Central memory CD4-positive, alpha-beta T cell (primary cell): ENCODE data around the gene ATP6V1B1.

Experiments
- DNase-seq: peaks from one replicate; pipeline ENCODE4 v3.0.0; 2022

Gene ATP6V1B1

DNA sequence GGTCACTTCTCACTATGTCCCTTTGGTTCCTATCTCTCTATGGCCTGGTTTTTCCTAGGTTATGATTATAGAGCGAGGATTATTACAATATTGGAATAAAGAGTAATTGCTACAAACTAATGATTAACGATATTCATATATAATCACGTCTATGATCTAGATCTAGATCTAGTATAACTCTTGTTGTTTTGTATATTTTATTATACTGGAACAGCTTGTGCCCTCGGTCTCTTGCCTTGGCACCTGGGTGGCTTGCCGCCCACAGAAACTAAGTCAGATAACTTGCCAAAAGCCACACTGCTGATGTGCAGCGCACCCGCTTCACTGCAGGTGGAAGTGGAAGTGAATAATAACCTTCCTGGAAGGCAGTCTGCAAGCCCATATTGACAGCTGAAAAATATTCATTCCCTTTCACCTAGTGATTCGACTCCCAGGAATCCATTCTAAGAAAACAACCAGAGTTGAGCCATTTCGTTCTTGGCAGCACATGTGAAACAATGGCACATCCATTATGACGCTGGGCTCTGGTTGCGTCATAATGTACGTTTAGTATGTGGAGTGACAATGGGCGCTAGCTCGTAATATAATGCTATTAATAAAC, 42.0 kb downstream of the ATP6V1B1 start:
- no peak for DNase-seq

GRCh38 chr2:70978341-70979179, 42.9 kb downstream of the ATP6V1B1 start, which contains the start of gene ANKRD53:
TSS of gene ANKRD53 (plus strand) at chr2:70978630. CDS start at chr2:70978646, 16 bp downstream.
- DNase-seq, result no peak

GRCh38 chr2:70979180-70979488, 43.4 kb downstream of the ATP6V1B1 start:
- DNase-seq, result no peak

- no peak for DNase-seq
Observed at GRCh38 chr2:70979626-70980025, 43.9 kb downstream of the ATP6V1B1 start.

- DNase-seq, result no peak
Observed at GRCh38 chr2:70981421-70981820, 45.7 kb downstream of the ATP6V1B1 start.

DNA sequence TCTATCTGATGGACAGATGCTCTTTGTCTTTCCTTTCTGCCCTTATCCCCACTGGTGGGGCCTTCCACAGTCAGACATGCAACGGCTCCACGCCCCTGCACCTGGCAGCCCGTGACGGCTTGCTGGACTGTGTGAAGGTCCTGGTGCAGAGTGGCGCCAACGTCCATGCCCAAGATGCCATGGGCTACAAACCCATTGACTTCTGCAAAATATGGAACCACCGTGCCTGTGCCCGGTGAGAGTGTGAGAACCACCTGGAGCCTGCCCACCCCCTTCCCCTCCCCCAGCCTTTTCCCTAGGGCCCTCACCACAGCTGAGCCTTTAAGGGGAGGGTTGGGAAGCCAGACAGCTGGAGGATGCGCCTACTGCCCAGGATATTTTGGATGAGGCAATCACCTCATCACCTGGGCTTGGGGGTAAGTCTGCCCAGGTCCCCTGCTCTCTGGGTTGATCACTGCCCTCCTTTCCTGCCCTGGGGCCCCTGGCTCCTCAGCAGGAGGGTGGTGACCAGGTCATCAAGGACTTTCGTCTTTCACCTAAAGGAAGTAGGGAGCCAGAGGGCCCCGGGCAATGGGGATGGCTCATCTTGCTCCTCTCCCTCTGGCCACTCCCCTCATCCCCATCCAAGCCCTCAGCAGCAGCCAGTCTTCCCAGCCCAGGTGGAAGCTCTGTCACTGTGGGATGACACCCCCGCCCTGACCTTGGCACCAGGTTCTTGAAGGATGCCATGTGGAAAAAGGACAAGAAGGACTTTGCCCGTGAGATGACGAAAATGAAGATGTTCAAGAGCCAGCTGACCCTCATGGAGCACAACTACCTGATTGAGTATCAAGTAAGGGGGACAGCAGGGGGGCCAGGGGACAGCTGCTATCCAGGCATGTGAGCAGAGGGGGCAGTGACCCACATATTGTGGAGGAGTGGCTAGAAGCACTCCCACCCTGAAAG, 46.4 kb downstream of the ATP6V1B1 start:
- no peak for DNase-seq

GRCh38 chr2:70982971-70983370, 47.3 kb downstream of the ATP6V1B1 start:
- DNase-seq, result no peak

- DNase-seq, result no peak
Observed at GRCh38 chr2:70983506-70984227, 48.0 kb downstream of the ATP6V1B1 start.

DNA sequence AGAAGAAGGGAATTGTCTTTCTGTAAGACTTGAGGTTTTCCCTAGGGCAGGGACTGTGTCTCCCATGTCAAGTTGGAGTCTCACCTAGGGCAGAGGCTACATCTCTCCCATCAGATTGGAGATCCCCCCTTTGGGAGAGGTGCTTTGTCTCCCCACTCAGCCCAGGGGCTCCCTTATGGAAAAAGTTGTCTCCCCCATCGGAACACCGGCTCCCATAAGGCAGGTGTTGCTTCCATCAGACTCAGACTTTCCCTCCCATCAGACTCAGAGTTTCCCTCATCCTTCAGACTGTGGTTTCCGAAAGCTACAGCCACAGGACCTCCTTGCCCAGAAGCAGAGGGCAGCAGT, 48.5 kb downstream of the ATP6V1B1 start:
- no peak for DNase-seq

DNA sequence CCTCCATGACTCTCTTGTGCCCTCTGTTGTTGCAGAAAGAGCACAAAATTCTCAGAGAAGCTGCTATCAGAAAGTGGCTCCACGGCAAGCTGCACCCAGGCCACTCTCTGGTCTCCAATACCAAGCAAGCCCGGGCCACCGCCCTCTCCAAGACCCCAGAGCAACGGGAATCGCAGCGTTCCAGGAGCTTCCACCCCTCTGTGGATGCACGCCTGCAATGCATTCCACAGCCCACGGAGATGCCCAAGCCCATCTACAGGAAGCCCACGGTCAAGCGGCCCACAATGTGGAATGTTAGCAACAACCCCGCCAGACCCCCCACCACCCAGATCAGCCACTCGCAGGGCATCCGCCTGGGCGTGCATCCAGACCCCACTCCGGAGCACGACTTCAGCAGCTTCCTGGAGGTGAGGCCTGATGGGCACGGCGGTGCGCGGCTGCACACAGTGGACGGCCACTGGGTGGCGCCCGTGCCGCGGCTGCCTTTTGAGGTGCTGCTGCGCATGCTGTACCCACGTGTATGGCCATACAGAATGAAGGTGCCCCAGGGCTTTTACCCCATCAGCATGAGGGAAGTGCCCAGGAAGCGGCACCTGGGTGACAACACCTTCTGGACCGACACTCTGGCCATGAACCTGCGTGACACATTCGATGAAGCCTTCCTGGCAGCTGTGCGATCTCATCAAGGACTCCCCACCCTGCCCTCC, 49.0 kb downstream of the ATP6V1B1 start:
- peak; percentile 75 for DNase-seq

GRCh38 chr2:70985283-70985688, 49.6 kb downstream of the ATP6V1B1 start:
- no peak for DNase-seq

- DNase-seq, result no peak
Observed at GRCh38 chr2:70985956-70986355, 50.3 kb downstream of the ATP6V1B1 start.

- DNase-seq, result no peak
Observed at GRCh38 chr2:70986499-70987189, 50.9 kb downstream of the ATP6V1B1 start.

GRCh38 chr2:70987386-70987785, 51.7 kb downstream of the ATP6V1B1 start:
- DNase-seq, result no peak

DNA sequence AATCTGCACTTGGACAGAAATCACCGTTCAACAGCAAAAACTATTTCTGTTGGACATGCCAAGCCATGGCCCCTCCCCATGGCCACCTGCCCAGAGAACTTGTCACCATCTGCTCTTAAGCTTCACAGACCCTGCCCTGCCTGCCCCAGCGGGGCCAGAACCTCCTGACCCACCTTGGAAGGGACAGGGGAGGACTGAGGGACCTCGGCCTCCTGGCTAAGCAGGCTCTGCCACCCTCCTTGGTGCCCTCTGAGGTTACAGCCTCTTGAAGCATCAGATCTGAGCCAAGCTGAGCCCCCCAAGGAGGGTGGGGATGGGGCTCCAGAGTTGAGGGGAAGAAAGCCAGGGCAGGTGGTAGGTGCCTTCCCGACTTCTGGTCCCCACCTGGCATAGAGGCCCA, 52.5 kb downstream of the ATP6V1B1 start:
- DNase-seq, result no peak

- no peak for DNase-seq
Observed at GRCh38 chr2:70988726-70989648, 53.3 kb downstream of the ATP6V1B1 start.

DNA sequence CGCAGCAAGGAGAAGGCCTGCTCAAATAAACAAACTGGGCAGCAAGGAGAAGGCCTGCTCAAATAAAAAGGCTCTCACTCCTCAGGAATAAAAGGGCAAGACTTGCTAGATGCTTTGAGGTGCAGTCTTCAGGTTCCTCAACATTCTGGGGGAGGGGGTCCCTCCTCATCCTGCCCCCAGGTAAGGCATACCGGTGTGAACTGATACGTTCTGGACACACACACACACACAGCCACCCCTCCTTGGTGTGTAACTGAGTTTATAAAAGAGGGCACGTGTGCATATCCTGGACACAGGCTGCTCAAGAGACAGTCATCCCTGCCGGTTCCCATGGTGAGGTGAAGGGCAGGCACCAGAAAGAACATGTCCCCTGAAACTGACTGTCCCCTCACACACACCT, 54.5 kb downstream of the ATP6V1B1 start:
- no peak for DNase-seq

- no peak for DNase-seq
Observed at GRCh38 chr2:70991142-70991541, 55.4 kb downstream of the ATP6V1B1 start.

- DNase-seq, result no peak
Observed at GRCh38 chr2:70991742-70992141, 56.0 kb downstream of the ATP6V1B1 start.
